ENCODE results near the gene CTBS. TPM values are rescaled to one million over a fixed set of nuclear protein-coding genes. Genes with fewer than 3 reads are reported as not detected.

Gene CTBS
- total RNA-seq, 1 donor from 2014 or later, result 11.5 TPM

- no peaks in the 10 kb centered on the region for H3K36me3 ChIP-seq
- peaks cover 28% of the 10 kb centered on the region for H3K4me1 ChIP-seq
- H3K27ac ChIP-seq, result no peak overlapping the region
- H3K9me3 ChIP-seq (ENCODE audit: low read depth), result no peaks in the 10 kb centered on the region
- TF ChIP-seq, protein P1, sequence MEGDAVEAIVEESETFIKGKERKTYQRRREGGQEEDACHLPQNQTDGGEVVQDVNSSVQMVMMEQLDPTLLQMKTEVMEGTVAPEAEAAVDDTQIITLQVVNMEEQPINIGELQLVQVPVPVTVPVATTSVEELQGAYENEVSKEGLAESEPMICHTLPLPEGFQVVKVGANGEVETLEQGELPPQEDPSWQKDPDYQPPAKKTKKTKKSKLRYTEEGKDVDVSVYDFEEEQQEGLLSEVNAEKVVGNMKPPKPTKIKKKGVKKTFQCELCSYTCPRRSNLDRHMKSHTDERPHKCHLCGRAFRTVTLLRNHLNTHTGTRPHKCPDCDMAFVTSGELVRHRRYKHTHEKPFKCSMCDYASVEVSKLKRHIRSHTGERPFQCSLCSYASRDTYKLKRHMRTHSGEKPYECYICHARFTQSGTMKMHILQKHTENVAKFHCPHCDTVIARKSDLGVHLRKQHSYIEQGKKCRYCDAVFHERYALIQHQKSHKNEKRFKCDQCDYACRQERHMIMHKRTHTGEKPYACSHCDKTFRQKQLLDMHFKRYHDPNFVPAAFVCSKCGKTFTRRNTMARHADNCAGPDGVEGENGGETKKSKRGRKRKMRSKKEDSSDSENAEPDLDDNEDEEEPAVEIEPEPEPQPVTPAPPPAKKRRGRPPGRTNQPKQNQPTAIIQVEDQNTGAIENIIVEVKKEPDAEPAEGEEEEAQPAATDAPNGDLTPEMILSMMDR (IDR thresholded peaks at IDR 0.05), result no peak
- TF ChIP-seq EZH2 (IDR thresholded peaks at IDR 0.05) (no peak), EZH2phosphoT487 (IDR thresholded peaks at IDR 0.05) (no peak)
- Mint-ChIP-seq H3K4me3 (no peak overlapping the region), H3K27me3 (ENCODE audit: insufficient read depth, low read depth) (peaks cover 5% of the 10 kb centered on the region), H3K4me1 (peaks cover 26% of the 10 kb centered on the region), H3K9me3 (no peaks in the 10 kb centered on the region), H3K36me3 (peaks cover 21% of the 10 kb centered on the region), H3K27ac (no peak overlapping the region)
- no peaks in the 10 kb centered on the region for H3K79me2 ChIP-seq (ENCODE audit: low read depth)
- H4K20me1 ChIP-seq (ENCODE audit: low read depth), result peaks cover 2% of the 10 kb centered on the region
- H3K9ac ChIP-seq, result no peak overlapping the region
- DNase-seq (ENCODE audit: low spot score), result no peak
- H2AFZ ChIP-seq (replicated peaks), result no peak overlapping the region
- H3K27me3 ChIP-seq, result peaks cover 7% of the 10 kb centered on the region
- H3K4me3 ChIP-seq, result no peak overlapping the region
- H3K4me2 ChIP-seq, result no peak overlapping the region
- peaks cover 25% of the 10 kb centered on the region for H3F3A ChIP-seq (ENCODE audit: low read depth)
Measured at GRCh38 chr1:84570436-84571149, 3.6 kb downstream of the CTBS start.

DNA sequence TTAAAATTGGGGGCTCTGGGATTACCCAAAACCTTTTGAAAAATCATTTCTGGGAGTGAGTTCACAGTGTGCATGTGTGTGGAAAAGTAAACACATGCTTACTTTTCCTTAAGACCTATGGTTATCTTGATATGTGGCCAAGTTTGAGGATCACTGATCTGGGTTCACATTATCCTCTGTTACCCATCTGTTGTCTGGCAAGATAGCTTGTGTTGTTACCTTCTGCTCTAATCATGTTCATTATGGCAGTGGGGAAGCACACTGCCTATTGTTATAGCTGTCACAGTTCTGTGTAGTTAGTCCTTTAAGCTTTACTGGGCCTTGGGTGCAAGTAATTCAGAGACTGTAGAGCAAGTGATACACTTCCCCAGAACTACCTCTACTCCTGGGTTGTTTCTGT lies 5.0 kb downstream of the CTBS start:
- Mint-ChIP-seq H3K4me3 (no peak overlapping the region), H3K27me3 (ENCODE audit: insufficient read depth, low read depth) (peaks cover 5% of the 10 kb centered on the region), H3K9me3 (no peaks in the 10 kb centered on the region), H3K27ac (no peak overlapping the region), H3K36me3 (peaks cover 21% of the 10 kb centered on the region), H3K4me1 (peaks cover 21% of the 10 kb centered on the region)
- Histone ChIP-seq H3K4me3 (no peak overlapping the region), H3K4me2 (no peak overlapping the region), H3K36me3 (peaks cover 3% of the 10 kb centered on the region), H3K27me3 (no peaks in the 10 kb centered on the region), H4K20me1 (ENCODE audit: low read depth) (peaks cover 2% of the 10 kb centered on the region), H3K79me2 (ENCODE audit: low read depth) (no peaks in the 10 kb centered on the region), H3K9me3 (ENCODE audit: low read depth) (no peaks in the 10 kb centered on the region), H3F3A (ENCODE audit: low read depth) (peaks cover 18% of the 10 kb centered on the region), H3K4me1 (peaks cover 22% of the 10 kb centered on the region), H2AFZ (replicated peaks) (no peak overlapping the region), H3K9ac (no peak overlapping the region), H3K27ac (no peak overlapping the region)
- no peak for DNase-seq (ENCODE audit: low spot score)
- no peak for TF ChIP-seq EZH2phosphoT487 (IDR thresholded peaks at IDR 0.05)

DNA sequence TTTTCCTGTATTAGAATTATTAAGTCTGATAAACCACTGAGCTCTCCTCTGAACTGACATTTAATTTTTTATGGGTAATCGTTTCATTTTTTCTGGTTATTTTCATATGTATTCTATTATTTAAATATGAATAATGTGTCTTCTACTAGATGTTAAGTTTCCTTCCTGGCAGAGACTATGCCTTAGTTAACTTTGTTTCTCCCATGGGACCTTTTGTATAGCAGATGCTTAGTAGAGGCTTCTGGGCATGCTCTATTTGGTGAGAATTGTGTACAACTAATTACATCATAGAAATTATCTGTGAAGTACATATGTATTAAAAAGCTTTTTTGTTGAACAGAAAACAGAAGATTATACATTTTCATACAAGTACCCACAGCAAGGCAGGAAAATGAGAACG lies 23.4 kb downstream of the CTBS start:
- H3K27ac Mint-ChIP-seq, result no peak overlapping the region
- H3K79me2 ChIP-seq (ENCODE audit: low read depth), result no peaks in the 10 kb centered on the region
- no peak overlapping the region for H3K4me2 ChIP-seq
- no peak overlapping the region for H3K4me3 Mint-ChIP-seq
- peaks cover 6% of the 10 kb centered on the region for H3F3A ChIP-seq (ENCODE audit: low read depth)
- H3K27me3 Mint-ChIP-seq (ENCODE audit: insufficient read depth, low read depth), result no peaks in the 10 kb centered on the region
- TF ChIP-seq, protein P1 (IDR thresholded peaks at IDR 0.05), result no peak
- TF ChIP-seq EZH2 (IDR thresholded peaks at IDR 0.05), result no peak
- TF ChIP-seq EZH2phosphoT487 (IDR thresholded peaks at IDR 0.05), result no peak
- H3K36me3 ChIP-seq, result no peaks in the 10 kb centered on the region
- H3K9me3 Mint-ChIP-seq, result no peaks in the 10 kb centered on the region
- H4K20me1 ChIP-seq (ENCODE audit: low read depth), result no peaks in the 10 kb centered on the region
- no peaks in the 10 kb centered on the region for H3K36me3 Mint-ChIP-seq
- no peak overlapping the region for H3K27ac ChIP-seq
- H3K27me3 ChIP-seq, result no peaks in the 10 kb centered on the region
- H3K9me3 ChIP-seq (ENCODE audit: low read depth), result no peaks in the 10 kb centered on the region
- DNase-seq (ENCODE audit: low spot score), result no peak
- H3K9ac ChIP-seq, result no peak overlapping the region
- H3K4me3 ChIP-seq, result no peak overlapping the region
- H2AFZ ChIP-seq (replicated peaks), result no peak overlapping the region
- no peaks in the 10 kb centered on the region for H3K4me1 ChIP-seq
- no peaks in the 10 kb centered on the region for H3K4me1 Mint-ChIP-seq

DNA sequence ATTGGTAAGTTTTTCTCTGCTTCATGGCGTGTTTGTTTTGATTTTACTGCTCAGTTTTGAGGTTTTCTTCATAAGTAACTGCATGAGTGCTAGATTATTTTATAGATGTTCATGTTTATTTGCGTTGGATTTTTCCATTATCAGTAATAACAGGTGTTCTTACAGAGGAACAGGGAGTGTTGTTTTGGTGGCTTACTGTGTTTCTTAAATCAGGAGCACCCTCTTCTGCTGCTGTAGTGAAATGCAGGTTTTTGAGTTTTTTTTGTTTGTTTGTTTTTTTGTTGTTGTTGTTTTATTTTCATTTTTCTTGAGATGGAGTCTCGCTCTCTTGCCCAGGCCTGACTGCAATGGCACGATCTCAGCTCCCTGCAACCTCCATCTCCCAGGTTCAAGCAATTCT lies 32.6 kb downstream of the CTBS start:
- H3K27ac ChIP-seq, result no peak overlapping the region
- Mint-ChIP-seq H3K4me3 (no peak overlapping the region), H3K27me3 (ENCODE audit: insufficient read depth, low read depth) (no peaks in the 10 kb centered on the region), H3K27ac (no peak overlapping the region), H3K4me1 (no peaks in the 10 kb centered on the region), H3K36me3 (no peaks in the 10 kb centered on the region), H3K9me3 (no peaks in the 10 kb centered on the region)
- H3K9me3 ChIP-seq (ENCODE audit: low read depth), result no peaks in the 10 kb centered on the region
- H3K36me3 ChIP-seq, result no peaks in the 10 kb centered on the region
- no peak overlapping the region for H3K4me2 ChIP-seq
- no peaks in the 10 kb centered on the region for H4K20me1 ChIP-seq (ENCODE audit: low read depth)
- H3K9ac ChIP-seq, result no peak overlapping the region
- no peaks in the 10 kb centered on the region for H3K27me3 ChIP-seq
- no peaks in the 10 kb centered on the region for H3F3A ChIP-seq (ENCODE audit: low read depth)
- no peaks in the 10 kb centered on the region for H3K79me2 ChIP-seq (ENCODE audit: low read depth)
- DNase-seq (ENCODE audit: low spot score), result peak; percentile 9
- no peak overlapping the region for H2AFZ ChIP-seq (replicated peaks)
- H3K4me3 ChIP-seq, result no peak overlapping the region
- TF ChIP-seq EZH2phosphoT487 (IDR thresholded peaks at IDR 0.05), result no peak
- TF ChIP-seq, protein P1 (IDR thresholded peaks at IDR 0.05), result peak; percentile 44
- no peaks in the 10 kb centered on the region for H3K4me1 ChIP-seq
